ENCODE data around the gene PDPR.
A peak's percentile ranks its signal among the peaks of the same experiment; 100 is the strongest.
"Not testable (repeated sequence)": the region's sequence is repeated elsewhere in the genome, so short reads cannot be mapped to it uniquely, and the experiment has no call there.

PDPR gene

DNA sequence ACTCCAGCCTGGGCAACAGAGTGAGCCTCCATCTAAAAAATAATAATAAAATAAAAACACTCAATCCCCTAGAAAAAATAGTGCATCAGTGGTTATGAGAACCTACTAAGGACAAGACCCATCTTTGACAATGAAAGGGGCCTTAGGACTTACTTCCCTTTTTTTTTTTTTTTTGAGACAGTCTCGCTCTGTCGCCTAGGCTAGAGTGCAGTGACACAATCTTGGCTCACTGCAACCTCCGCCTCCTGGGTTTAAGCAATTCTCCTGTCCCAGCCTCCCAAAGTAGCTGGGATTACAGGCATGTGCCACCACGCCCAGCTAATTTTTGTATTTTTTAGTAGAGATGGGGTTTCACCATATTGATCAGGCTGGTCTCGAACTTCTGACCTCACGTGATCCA, 2.0 kb upstream of the PDPR start:
- not testable (repeated sequence) for H3K4me3 Mint-ChIP-seq; H3K36me3 Mint-ChIP-seq (ENCODE audit: low read depth); H3K9me3 Mint-ChIP-seq; H3K27me3 Mint-ChIP-seq (ENCODE audit: low read depth); H3K27ac Mint-ChIP-seq; H3K4me1 Mint-ChIP-seq

DNA sequence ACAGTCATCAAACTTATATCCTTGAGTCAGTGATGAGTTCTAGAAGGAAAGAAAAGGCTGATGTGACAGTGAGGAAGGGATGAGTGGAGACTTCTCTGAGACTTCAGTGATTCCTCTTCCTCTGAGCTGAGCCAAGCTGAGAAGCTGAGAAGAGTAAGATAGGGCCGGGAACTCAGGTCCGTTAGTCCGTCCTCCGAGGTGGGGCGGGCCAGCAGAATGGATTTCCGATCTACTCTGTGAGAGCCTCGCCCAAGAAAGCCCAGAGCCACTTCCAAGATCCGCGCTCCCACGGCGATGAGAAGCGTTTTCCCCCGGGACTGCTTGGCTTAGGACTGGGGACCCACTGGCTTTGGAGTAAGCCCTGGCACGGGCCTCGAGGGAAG, 542 bp upstream of the PDPR start:
- H3K27me3 Mint-ChIP-seq (ENCODE audit: low read depth); H3K9me3 Mint-ChIP-seq: not testable (repeated sequence)
- H3K36me3 Mint-ChIP-seq (ENCODE audit: low read depth): peaks cover 13% of the 10 kb centered on the region
- H3K4me3 Mint-ChIP-seq: peak overlapping the region; percentile 78 to 94 (median 88)
- H3K4me1 Mint-ChIP-seq: peaks cover 17% of the 10 kb centered on the region
- peak overlapping the region in 2 of 3 experiments; percentile 63 to 66 for H3K27ac Mint-ChIP-seq

DNA sequence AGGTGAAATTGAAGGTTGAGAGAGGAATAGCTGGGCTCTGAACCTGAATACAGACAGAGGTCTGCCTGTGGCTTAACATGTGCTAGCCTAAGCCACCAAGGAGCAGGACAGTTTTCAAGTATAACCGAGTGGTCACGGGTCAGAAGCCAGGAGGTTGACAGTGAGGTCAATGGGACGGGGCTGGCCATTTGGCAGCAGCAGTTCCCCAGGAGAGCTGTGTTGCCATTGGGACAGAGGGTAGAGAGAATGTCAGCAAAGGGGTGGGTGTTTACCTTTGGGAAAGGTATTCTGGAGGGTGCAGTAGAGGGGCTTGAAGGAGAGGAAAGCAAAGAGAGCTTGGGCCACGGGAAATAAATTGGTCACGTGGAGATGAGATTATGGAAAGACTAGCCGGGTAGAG, 4.2 kb downstream of the PDPR start:
- not testable (repeated sequence) for H3K27me3 Mint-ChIP-seq (ENCODE audit: low read depth); H3K9me3 Mint-ChIP-seq
- peak overlapping the region; percentile 30 to 45 (median 45) for H3K4me3 Mint-ChIP-seq
- peaks cover 19% of the 10 kb centered on the region for H3K4me1 Mint-ChIP-seq
- H3K36me3 Mint-ChIP-seq (ENCODE audit: low read depth): peaks cover 28% of the 10 kb centered on the region
- H3K27ac Mint-ChIP-seq: peak overlapping the region in 1 of 3 experiments; percentile 44

DNA sequence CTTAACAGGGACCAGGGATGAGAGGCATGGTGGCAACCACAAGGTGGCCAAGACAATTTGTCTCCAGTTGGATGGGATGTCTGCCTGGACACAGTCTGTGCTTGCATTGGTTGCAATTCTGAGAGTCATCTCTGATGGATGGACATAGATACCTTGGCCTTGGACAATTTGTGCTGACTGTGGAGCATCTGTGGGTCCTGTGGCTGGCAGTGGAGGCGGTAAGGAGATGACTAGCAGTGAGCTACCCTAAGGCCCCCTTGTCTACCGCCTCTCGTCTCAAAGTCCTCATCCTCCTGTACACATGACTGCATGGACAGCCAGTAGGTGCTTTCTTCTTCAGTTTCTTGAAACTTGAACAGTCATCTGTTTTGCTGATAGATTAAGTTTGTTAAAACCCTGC, 4.6 kb downstream of the PDPR start:
- H3K9me3 Mint-ChIP-seq; H3K27me3 Mint-ChIP-seq (ENCODE audit: low read depth): not testable (repeated sequence)
- H3K4me3 Mint-ChIP-seq: peak overlapping the region in 1 of 3 experiments; percentile 45
- peak overlapping the region in 1 of 3 experiments; percentile 80 for H3K27ac Mint-ChIP-seq
- H3K36me3 Mint-ChIP-seq (ENCODE audit: low read depth): peaks cover 33% of the 10 kb centered on the region
- peaks cover 19% of the 10 kb centered on the region for H3K4me1 Mint-ChIP-seq

DNA sequence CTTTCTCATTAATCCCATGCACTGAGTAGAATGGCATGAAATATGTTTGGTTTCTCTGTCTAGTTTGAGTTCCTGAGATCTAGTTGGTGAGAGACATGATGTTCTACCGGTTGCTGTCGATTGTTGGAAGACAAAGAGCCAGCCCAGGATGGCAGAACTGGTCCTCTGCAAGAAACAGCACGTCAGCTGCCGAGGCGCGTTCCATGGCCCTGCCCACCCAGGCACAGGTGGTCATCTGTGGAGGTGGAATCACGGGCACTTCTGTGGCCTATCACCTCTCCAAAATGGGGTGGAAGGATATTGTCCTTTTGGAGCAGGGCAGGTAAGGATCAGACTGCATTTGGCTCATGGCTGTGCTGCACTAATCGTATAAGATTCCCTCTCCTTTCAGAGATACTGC, 6.3 kb downstream of the PDPR start:
- H3K4me1 Mint-ChIP-seq: peaks cover 15% of the 10 kb centered on the region
- not testable (repeated sequence) for H3K4me3 Mint-ChIP-seq; H3K27me3 Mint-ChIP-seq (ENCODE audit: low read depth); H3K9me3 Mint-ChIP-seq
- peak overlapping the region in 1 of 3 experiments; percentile 34 for H3K27ac Mint-ChIP-seq
- H3K36me3 Mint-ChIP-seq (ENCODE audit: low read depth): peaks cover 37% of the 10 kb centered on the region

DNA sequence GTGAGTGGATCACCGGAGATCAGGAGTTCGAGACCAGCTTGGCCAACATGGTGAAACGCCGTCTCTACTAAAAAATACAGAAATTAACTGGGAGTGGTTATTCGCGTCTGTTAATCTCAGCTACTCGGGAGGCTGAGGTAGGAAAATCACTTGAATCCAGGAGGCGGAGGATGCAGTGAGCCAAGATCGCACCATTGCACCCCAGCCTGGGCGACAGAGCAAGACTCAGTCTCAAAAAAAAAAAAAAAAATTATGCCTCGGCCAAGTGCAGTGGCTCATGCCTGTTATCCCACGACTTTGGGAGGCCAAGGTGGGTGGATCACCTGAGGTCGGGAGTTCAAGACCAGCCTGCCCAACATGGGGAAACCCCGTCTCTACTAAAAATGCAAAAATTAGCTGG, 9.7 kb downstream of the PDPR start:
- H3K27ac Mint-ChIP-seq; H3K4me3 Mint-ChIP-seq; H3K27me3 Mint-ChIP-seq (ENCODE audit: low read depth); H3K9me3 Mint-ChIP-seq; H3K4me1 Mint-ChIP-seq: not testable (repeated sequence)
- peaks cover 43% of the 10 kb centered on the region for H3K36me3 Mint-ChIP-seq (ENCODE audit: low read depth)

DNA sequence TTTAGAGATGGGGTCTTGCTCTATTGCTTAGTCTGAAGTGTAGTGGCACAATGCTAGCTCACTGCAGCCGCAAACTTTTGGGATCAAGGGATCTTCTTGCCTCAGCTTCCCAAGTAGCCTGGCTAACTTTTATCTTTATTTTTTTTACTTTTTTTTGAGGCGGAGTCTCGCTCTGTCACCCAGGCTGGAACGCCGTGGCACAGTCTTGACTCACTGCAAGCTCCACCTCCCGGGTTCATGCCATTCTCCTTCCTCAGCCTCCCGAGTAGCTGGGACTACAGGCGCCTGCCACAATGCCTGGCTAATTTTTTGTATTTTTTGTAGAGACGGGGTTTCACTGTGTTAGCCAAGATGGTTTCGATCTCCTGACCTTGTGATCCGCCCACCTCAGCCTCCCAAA, 12.1 kb downstream of the PDPR start:
- not testable (repeated sequence) for H3K4me3 Mint-ChIP-seq; H3K27ac Mint-ChIP-seq; H3K9me3 Mint-ChIP-seq; H3K4me1 Mint-ChIP-seq; H3K27me3 Mint-ChIP-seq (ENCODE audit: low read depth)
- H3K36me3 Mint-ChIP-seq (ENCODE audit: low read depth): peaks cover 49% of the 10 kb centered on the region

DNA sequence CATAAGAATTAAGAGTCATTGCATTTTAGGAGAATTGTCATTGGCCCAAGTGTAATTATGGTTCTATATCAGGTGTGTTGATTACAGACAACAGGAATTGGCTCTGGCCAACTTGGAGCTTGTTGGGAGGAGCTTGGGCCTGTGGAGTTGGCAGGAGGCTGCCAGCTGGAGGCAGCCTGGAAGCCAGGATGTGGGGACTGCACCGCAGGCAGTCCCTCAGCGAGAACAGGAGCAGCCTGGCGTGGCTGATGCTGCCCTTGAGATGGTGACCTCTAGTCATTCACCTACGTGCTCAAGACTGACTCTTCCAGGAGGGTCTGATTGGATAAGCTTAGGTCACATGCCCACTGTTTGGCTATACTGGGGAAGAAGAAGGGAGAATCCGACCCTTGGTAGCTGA, 13.6 kb downstream of the PDPR start:
- not testable (repeated sequence) for H3K4me1 Mint-ChIP-seq; H3K27ac Mint-ChIP-seq; H3K9me3 Mint-ChIP-seq; H3K27me3 Mint-ChIP-seq (ENCODE audit: low read depth); H3K4me3 Mint-ChIP-seq
- peaks cover 46% of the 10 kb centered on the region for H3K36me3 Mint-ChIP-seq (ENCODE audit: low read depth)

DNA sequence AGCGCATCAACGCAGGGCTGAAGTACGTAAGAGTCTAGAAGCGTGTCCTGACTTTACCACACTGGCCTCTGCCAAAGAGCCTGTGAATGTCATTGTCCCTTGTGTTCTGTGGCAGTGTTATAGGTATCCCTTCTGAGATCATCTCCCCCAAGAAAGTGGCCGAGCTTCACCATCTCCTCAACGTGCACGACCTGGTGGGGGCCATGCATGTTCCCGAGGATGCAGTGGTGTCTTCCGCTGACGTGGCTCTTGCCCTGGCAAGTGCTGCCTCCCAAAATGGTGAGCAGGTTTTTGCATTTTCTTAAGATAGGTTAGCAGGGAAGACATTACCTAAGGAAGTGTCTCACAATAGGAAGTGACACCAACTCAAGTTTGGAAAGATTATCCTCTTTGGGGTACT, 14.7 kb downstream of the PDPR start:
- H3K27me3 Mint-ChIP-seq (ENCODE audit: low read depth); H3K4me3 Mint-ChIP-seq; H3K27ac Mint-ChIP-seq; H3K4me1 Mint-ChIP-seq; H3K9me3 Mint-ChIP-seq: not testable (repeated sequence)
- H3K36me3 Mint-ChIP-seq (ENCODE audit: low read depth): peaks cover 42% of the 10 kb centered on the region

DNA sequence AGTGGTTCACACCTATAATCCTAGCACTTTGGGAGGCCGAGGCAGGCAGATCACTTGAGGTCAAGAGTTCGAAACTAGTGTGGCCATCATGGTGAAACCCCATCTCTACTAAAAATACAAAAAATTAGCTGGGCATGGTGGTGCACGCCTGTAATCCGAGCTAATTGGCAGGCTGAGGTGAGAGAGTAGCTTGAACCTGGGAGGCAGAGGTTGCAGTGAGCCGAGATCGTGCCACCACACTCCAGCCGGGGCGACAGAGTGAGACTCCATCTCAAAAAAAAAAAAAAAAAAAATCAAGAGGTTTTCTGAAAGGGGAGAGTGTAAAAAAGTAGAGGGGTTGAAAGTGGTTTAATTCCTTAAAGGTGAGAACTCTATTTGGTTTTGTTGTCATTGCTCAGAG, 21.7 kb downstream of the PDPR start:
- H3K9me3 Mint-ChIP-seq; H3K4me3 Mint-ChIP-seq; H3K27ac Mint-ChIP-seq; H3K27me3 Mint-ChIP-seq (ENCODE audit: low read depth); H3K4me1 Mint-ChIP-seq: not testable (repeated sequence)
- H3K36me3 Mint-ChIP-seq (ENCODE audit: low read depth): peaks cover 57% of the 10 kb centered on the region

DNA sequence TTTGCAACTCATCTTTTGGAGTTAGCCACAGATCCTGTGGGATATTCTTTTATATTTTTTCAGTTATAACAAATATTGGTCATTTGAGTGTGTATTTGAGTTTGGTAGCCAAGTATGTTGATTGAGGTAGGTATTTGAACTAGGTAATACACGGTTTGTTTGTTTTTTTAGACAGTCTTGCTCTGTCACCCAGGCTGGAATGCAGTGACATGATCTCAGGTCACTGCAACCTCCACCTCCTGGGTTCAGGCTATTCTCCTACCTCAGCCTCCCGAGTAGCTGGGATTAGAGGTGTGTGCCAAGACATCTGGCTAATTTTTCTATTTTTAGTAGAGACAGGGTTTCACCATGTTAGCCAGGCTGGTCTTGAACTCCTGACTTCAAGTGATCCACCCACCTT, 22.5 kb downstream of the PDPR start:
- not testable (repeated sequence) for H3K27me3 Mint-ChIP-seq (ENCODE audit: low read depth); H3K4me1 Mint-ChIP-seq; H3K4me3 Mint-ChIP-seq; H3K9me3 Mint-ChIP-seq; H3K27ac Mint-ChIP-seq
- H3K36me3 Mint-ChIP-seq (ENCODE audit: low read depth): peaks cover 61% of the 10 kb centered on the region

DNA sequence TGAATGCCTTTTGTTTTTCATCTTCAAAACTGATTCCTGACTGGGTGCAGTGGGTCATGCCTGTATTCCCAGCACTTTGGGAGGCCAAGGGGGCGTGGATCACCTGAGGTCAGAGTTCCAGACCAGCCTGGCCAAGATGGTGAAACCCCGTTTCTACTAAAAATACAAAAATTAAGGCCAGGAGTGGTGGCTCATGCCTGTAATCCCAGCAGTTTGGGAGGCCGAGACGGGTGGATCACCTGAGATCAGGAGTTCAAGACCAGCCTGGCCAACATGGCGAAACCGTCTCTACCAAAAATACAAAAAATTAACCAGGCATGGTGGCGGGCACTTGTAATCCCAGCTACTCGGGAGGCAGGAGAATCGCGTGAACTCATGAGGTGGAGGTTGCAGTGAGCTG, 28.6 kb downstream of the PDPR start:
- not testable (repeated sequence) for H3K27me3 Mint-ChIP-seq (ENCODE audit: low read depth); H3K9me3 Mint-ChIP-seq; H3K4me1 Mint-ChIP-seq; H3K4me3 Mint-ChIP-seq; H3K27ac Mint-ChIP-seq
- peaks cover 47% of the 10 kb centered on the region for H3K36me3 Mint-ChIP-seq (ENCODE audit: low read depth)

DNA sequence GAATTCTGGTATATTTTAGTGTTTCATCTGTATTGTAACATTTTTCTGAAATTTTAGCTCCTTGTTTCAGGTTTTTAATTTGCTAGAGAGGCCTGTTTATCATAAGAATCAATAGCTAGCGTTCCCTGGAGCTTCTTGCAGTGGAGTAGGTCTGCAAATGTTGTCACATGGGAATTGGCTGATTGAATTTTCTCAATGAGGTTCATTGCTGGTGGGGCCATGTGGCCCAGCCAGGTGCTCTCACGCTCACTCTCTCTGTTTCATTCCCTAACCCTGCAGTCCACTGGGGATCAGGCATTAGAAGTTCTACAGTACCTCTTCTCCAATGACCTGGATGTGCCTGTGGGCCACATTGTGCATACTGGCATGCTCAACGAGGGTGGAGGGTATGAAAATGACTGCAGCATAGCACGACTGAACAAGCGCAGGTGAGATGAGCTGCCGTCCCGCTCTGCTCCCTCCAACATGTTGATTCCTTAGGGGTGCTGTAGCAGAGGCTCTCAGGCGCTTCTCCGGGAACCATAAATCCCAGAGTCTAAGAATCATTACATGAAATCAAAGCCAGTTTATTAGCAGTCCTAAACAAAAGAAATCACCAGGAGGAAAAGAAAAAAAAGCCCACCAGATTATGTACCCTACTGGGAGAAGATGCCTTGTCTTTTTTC, 29.2 kb downstream of the PDPR start:
- H3K9me3 Mint-ChIP-seq; H3K4me1 Mint-ChIP-seq; H3K27ac Mint-ChIP-seq; H3K27me3 Mint-ChIP-seq (ENCODE audit: low read depth); H3K4me3 Mint-ChIP-seq: not testable (repeated sequence)
- H3K36me3 Mint-ChIP-seq (ENCODE audit: low read depth): peaks cover 47% of the 10 kb centered on the region

DNA sequence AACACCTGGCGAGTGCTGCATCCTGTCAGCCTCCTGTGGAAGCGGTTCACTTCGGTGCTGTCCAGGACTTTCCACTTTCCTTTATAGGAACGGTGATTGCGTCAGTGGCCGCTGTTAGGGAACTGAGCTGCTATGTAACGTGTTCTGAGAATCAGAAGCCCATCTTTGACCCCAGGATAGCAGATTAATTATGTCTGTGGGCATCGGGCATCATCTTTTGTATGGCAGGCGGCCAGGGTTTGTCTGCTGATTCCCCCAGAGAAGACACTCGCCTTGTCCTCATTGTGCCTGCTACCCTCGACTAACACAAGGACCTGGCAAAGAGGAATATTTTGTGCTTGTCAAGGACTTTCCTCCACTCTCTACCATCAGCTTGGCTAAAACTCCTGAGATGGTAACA, 33.7 kb downstream of the PDPR start:
- H3K36me3 Mint-ChIP-seq (ENCODE audit: low read depth): peaks cover 59% of the 10 kb centered on the region
- not testable (repeated sequence) for H3K27me3 Mint-ChIP-seq (ENCODE audit: low read depth); H3K9me3 Mint-ChIP-seq; H3K27ac Mint-ChIP-seq; H3K4me3 Mint-ChIP-seq; H3K4me1 Mint-ChIP-seq

DNA sequence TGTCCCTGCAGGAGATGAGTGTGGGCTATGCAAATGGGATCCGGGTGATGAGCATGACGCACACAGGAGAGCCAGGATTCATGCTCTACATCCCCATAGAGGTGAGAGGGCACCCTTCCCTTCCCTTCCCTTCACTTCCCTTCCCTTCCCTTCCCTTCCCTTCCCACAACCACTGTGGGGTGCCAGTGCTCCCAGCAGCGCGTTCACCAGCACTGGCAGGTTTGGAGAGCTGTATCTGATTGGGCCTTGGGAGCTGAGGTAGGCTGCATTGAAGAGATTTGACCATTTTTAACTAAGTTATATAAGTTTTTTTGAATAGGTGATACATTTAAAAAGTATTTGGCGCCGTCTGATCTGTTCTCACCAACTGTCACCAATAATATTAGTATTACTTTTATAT, 34.3 kb downstream of the PDPR start:
- not testable (repeated sequence) for H3K27me3 Mint-ChIP-seq (ENCODE audit: low read depth); H3K4me3 Mint-ChIP-seq; H3K4me1 Mint-ChIP-seq; H3K9me3 Mint-ChIP-seq; H3K27ac Mint-ChIP-seq
- peaks cover 60% of the 10 kb centered on the region for H3K36me3 Mint-ChIP-seq (ENCODE audit: low read depth)

DNA sequence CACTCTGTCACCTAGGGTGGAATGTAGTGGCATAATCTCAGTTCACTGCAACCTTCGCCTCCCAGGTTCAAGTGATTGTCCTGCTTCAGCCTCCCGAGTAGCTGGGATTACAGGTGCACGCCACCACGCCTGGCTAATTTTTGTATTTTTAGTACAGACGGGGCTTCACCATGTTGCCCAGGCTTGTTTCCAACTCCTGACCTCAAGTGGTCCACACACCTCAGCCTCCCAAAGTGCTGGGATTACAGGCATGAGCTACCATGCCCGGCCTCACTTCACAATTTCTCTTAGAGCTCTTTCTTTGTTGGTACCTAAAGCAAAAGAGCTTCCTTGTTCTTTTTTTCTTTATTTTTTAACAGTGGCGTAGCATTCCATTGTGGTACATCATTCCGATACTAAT, 35.2 kb downstream of the PDPR start:
- peaks cover 63% of the 10 kb centered on the region for H3K36me3 Mint-ChIP-seq (ENCODE audit: low read depth)
- not testable (repeated sequence) for H3K27ac Mint-ChIP-seq; H3K4me1 Mint-ChIP-seq; H3K27me3 Mint-ChIP-seq (ENCODE audit: low read depth); H3K4me3 Mint-ChIP-seq; H3K9me3 Mint-ChIP-seq

Data from nephron (organoid).